K562 (cell line): ENCODE data around the gene GABRB1. TPM values are rescaled to one million over a fixed set of nuclear protein-coding genes. Genes with fewer than 3 reads are reported as not detected.

Source experiments
- ATAC-seq: fragments of 200-7000 bp; cut with Tn5 transposase; 3 replicates; pipeline ENCODE4 v1.9.1; 2020; ENCODE audit warnings: moderate library complexity
- BruUV-seq: library from RNA; stranded (reverse); fragments of 400-500 nt; replicated peaks from 2 replicates; lab custom pipeline; 2021; lab: Mats Ljungman, UMichigan
- CTCF ChIA-PET: fragments of 300-600 bp; formaldehyde crosslinking; extraction: SDS; loops from one replicate; lab custom pipeline; 2021; ENCODE audit warnings: low intra/inter-chr PET ratio; lab: Yijun Ruan, JAX
- POLR2A ChIA-PET: fragments of 300-600, 350-650 bp; sonication (Branson Sonifier 250); formaldehyde crosslinking; extraction: SDS; loops from one replicate; lab custom pipeline; 2021; ENCODE audit warnings: antibody characterized with exemption, inconsistent platforms; lab: Yijun Ruan, JAX
- DNase-seq, 4 experiments: peaks; one replicate each; pipeline versions ENCODE4 v3.0.0 to v3.0.0-alpha.2; 2011 to 2018; ENCODE audit warnings: low spot score in 3 of 4, mixed read lengths in 3 of 4; ENCODE audit errors: extremely low read depth in 1 of 4
- FAIRE-seq: peaks from 2 replicates; lab custom pipeline; 2011; peaks lifted over from hg19 to GRCh38; lab: Jason Lieb, UNC
- H2AFZ ChIP-seq: 2 replicates; pipeline ENCODE4 v1.6.0; 2011; ENCODE audit warnings: low read depth, low read length, control low read depth, inconsistent platforms
- H3K27ac ChIP-seq: fragments of 200-600 bp; 3 replicates; pipeline ENCODE4 v1.8.0; 2011; ENCODE audit warnings: low read depth, mild to moderate bottlenecking, control low read depth, inconsistent platforms, low read length, moderate library complexity, mixed read lengths; ENCODE audit errors: extremely low read depth
- H3K27me3 ChIP-seq, 2 experiments: fragments of 300-600 bp in 1 of 2; 2 replicates in 1 of 2; 3 replicates in 1 of 2; pipeline versions ENCODE4 v1.6.0 to v1.8.0; 2011; ENCODE audit warnings: inconsistent platforms in 2 of 2, low read length in 2 of 2, mild to moderate bottlenecking in 1 of 2, mixed read lengths in 1 of 2, moderate library complexity in 1 of 2; ENCODE audit not compliant: control insufficient read depth in 2 of 2, insufficient read depth in 2 of 2
- H3K36me3 ChIP-seq: fragments of 300-600 bp; 3 replicates; pipeline ENCODE4 v1.8.0; 2011; ENCODE audit warnings: mild to moderate bottlenecking, low read length, inconsistent platforms; ENCODE audit not compliant: control insufficient read depth, insufficient read depth
- H3K4me1 ChIP-seq, 2 experiments: fragments of 200-600 bp in 1 of 2; replicated peaks in 1 of 2; 2 replicates in 1 of 2; 3 replicates in 1 of 2; pipeline versions ENCODE4 v1.5.1 to v1.8.0; 2011; ENCODE audit warnings: inconsistent platforms in 2 of 2, low read length in 2 of 2, mild to moderate bottlenecking in 1 of 2, mixed read lengths in 1 of 2, moderate library complexity in 1 of 2; ENCODE audit not compliant: control insufficient read depth in 2 of 2, insufficient read depth in 2 of 2
- H3K4me2 ChIP-seq: 2 replicates; pipeline ENCODE4 v1.6.1; 2011; ENCODE audit warnings: low read length, control low read depth, inconsistent platforms, mixed read lengths; ENCODE audit not compliant: insufficient read depth
- H3K4me3 ChIP-seq: fragments of 200-600 bp; sonication (generic), shearing (Covaris generic); 2 replicates; pipeline ENCODE4 v1.5.1; 2016; ENCODE audit warnings: control low read depth, inconsistent platforms
- H3K79me2 ChIP-seq: fragments of 200-600 bp; 3 replicates; pipeline ENCODE4 v1.8.0; 2011; ENCODE audit warnings: low read length, inconsistent platforms; ENCODE audit not compliant: control insufficient read depth, insufficient read depth
- H3K9ac ChIP-seq, 2 experiments: 2 replicates each; pipeline versions ENCODE4 v1.6.0 to v1.6.1; 2011; ENCODE audit warnings: low read depth in 2 of 2, low read length in 2 of 2, control low read depth in 1 of 2, inconsistent platforms in 1 of 2, mild to moderate bottlenecking in 1 of 2, mixed read lengths in 1 of 2; ENCODE audit not compliant: insufficient read depth in 1 of 2
- H3K9me1 ChIP-seq: one replicate; pipeline ENCODE4 v1.6.0; 2011; ENCODE audit warnings: inconsistent platforms, mild to moderate bottlenecking, low read length, moderate library complexity; ENCODE audit not compliant: control insufficient read depth, insufficient read depth
- H3K9me3 ChIP-seq: replicated peaks from 2 replicates; pipeline ENCODE4 v1.5.1; 2011; ENCODE audit warnings: low read depth, low read length, inconsistent platforms; ENCODE audit not compliant: control insufficient read depth, insufficient read depth
- H4K20me1 ChIP-seq: replicated peaks from 2 replicates; pipeline ENCODE4 v1.6.1; 2011; ENCODE audit warnings: low read length, inconsistent platforms, mixed read lengths; ENCODE audit not compliant: control insufficient read depth, insufficient read depth
- ASH1L ChIP-seq: fragments of 450-650 bp; IDR thresholded peaks from 2 replicates; pipeline ENCODE4 v1.6.1; 2018; ENCODE audit warnings: borderline replicate concordance, mild to moderate bottlenecking, low read depth; ENCODE audit not compliant: partially characterized antibody
- ATF2 ChIP-seq: sonication (generic); formaldehyde crosslinking; IDR thresholded peaks from 2 replicates; pipeline ENCODE4 v1.8.1; 2022; ENCODE audit warnings: missing genetic modification reagents
- BCOR ChIP-seq: fragments of 450-650 bp; IDR thresholded peaks from 2 replicates; pipeline ENCODE4 v1.6.1; 2016
- CUX1 ChIP-seq: fragments of 200-800 bp; sonication (Bioruptor generic); IDR thresholded peaks from 2 replicates; pipeline ENCODE4 v1.6.1; 2016; ENCODE audit warnings: missing genetic modification characterization, missing compliant biosample characterization
- E2F4 ChIP-seq: sonication (generic); formaldehyde crosslinking; IDR thresholded peaks from 2 replicates; pipeline ENCODE4 v1.8.0; 2022; ENCODE audit warnings: mild to moderate bottlenecking, low read depth, missing genetic modification reagents
- MCM3 ChIP-seq: fragments of 450-650 bp; IDR thresholded peaks from 2 replicates; pipeline ENCODE4 v1.6.1; 2016
- NFRKB ChIP-seq: fragments of 450-650 bp; IDR thresholded peaks from 2 replicates; pipeline ENCODE4 v1.6.1; 2016; ENCODE audit warnings: low read depth
- NR4A1 ChIP-seq, 2 experiments: fragments of 250-450 bp in 1 of 2; fragments of 450-650 bp in 1 of 2; sonication (Bioruptor Pico) in 1 of 2; IDR thresholded peaks; 2 replicates each; pipeline versions ENCODE4 v1.4.0 to v1.6.1; 2016 to 2020; ENCODE audit warnings: mild to moderate bottlenecking in 2 of 2, missing compliant biosample characterization in 1 of 2, missing genetic modification characterization in 1 of 2, moderate library complexity in 1 of 2
- POLR2A ChIP-seq: fragments of 450-650 bp; conservative IDR thresholded peaks from 2 replicates; pipeline ENCODE4 v1.6.1; 2016
- SMAD3 ChIP-seq: fragments of 450-650 bp; formaldehyde crosslinking; conservative IDR thresholded peaks from 2 replicates; pipeline ENCODE4 v1.4.0; 2020; ENCODE audit warnings: mild to moderate bottlenecking
- SRSF1 ChIP-seq: fragments of 200-400 bp; formaldehyde crosslinking; IDR thresholded peaks from 2 replicates; pipeline ENCODE4 v1.6.1; 2017; ENCODE audit warnings: mild to moderate bottlenecking, low read depth, low read length, moderate library complexity
- TSC22D4 ChIP-seq: fragments of 450-650 bp; IDR thresholded peaks from 2 replicates; pipeline ENCODE4 v1.6.1; 2016; ENCODE audit warnings: missing genetic modification characterization, missing biosample characterization, control low read depth
- ZNF699 ChIP-seq: fragments of 250-450 bp; sonication (Bioruptor Pico); IDR thresholded peaks from 2 replicates; pipeline ENCODE4 v1.8.0; 2021; ENCODE audit warnings: mild to moderate bottlenecking, moderate library complexity; ENCODE audit not compliant: insufficient replicate concordance
- WGBS: fragments of 100-300 bp; shearing (Covaris generic); methylation state at CpG from one replicate; pipeline ENCODE4 v1.1.6; 2016; ENCODE audit warnings: low coverage, mixed read lengths; ENCODE audit not compliant: insufficient coverage; ENCODE audit errors: missing lambda C conversion rate; 5-methylcytosine and 5-hydroxymethylcytosine counted together
- in situ Hi-C: fragments of 300-500 bp; cut with MboI; formaldehyde crosslinking; loops from 4 replicates; pipeline ENCODE4 v1.15.0; 2018; ENCODE audit warnings: inconsistent platforms, mixed read lengths
- intact Hi-C: fragments of 100-400 bp; cut with micrococcal nuclease; formaldehyde crosslinking; loops from 2 replicates; pipeline ENCODE4 v1.14.2; 2022
- polyA plus RNA-seq, 8 experiments: library from polyadenylated mRNA; depleted of rRNA in 4 of 8; stranded (reverse) in 5 of 8; unstranded in 3 of 8; fragments of >200 nt; fragmentation: Nextera tagmentation in 2 of 8; fragmentation: Illumina TruSeq in 1 of 8; extraction: Ambion mirVana in 2 of 8; extraction: Trizol in 1 of 8; gene quantifications; 2 replicates each; pipeline versions ENCODE4 v1.2.1 to v1.2.3, GENCODE V29; 2011 to 2014; ENCODE audit warnings: inconsistent platforms in 1 of 8, missing spikeins in 1 of 8
- total RNA-seq, 7 experiments: library from RNA; depleted of rRNA in 6 of 7; stranded (reverse); fragments of >200 nt in 6 of 7; fragmentation: Illumina TruSeq in 2 of 7; extraction: Trizol in 2 of 7; gene quantifications; 2 replicates each; pipeline versions ENCODE4 v1.2.1 to v1.2.3, GENCODE V29; 2011 to 2021; ENCODE audit warnings: low replicate concordance in 1 of 7
- TF ChIP-seq, protein P1 (sequence below): fragments of 250-450 bp; sonication (Bioruptor Pico); IDR thresholded peaks from 2 replicates; pipeline ENCODE4 v1.5.0; 2021; ENCODE audit warnings: mild to moderate bottlenecking, borderline replicate concordance

GABRB1 gene
- total and polyA plus RNA-seq, 9 of the 15 experiments (the other 6 are each of a cell fraction or from before 2014, with no cell fraction given), result not detected

GRCh38 chr4:47367761-47368160 is 336.4 kb downstream of the GABRB1 start:
- H3K9me1 ChIP-seq, result no peaks in the 10 kb centered on the region
- no peak overlapping the region for H2AFZ ChIP-seq
- FAIRE-seq (no peak), ATAC-seq (no peak), DNase-seq (no peak)
- WGBS, result 3% methylated on average over 2 of the region's 2 CpGs
- no peaks in the 10 kb centered on the region for H3K36me3 ChIP-seq
- no peak overlapping the region for H3K9ac ChIP-seq
- no peaks in the 10 kb centered on the region for H4K20me1 ChIP-seq
- ChIA-PET POLR2A (no interaction called here), CTCF (no interaction called here)
- H3K9me3 ChIP-seq, result no peaks in the 10 kb centered on the region
- no peak overlapping the region for H3K4me3 ChIP-seq
- no peak overlapping the region for H3K27ac ChIP-seq
- intact Hi-C loops, result no loop called here
- H3K4me2 ChIP-seq, result no peak overlapping the region
- H3K4me1 ChIP-seq, result no peaks in the 10 kb centered on the region
- H3K27me3 ChIP-seq, result no peaks in the 10 kb centered on the region
- no TSS peak for BruUV-seq
- no peaks in the 10 kb centered on the region for H3K79me2 ChIP-seq
- in situ Hi-C loops, result no loop called here
- TF ChIP-seq MCM3, result no peak
- TF ChIP-seq NFRKB, result no peak
- no peak for TF ChIP-seq ZNF699
- no peak for TF ChIP-seq CUX1
- TF ChIP-seq ASH1L, result no peak
- no peak for TF ChIP-seq POLR2A
- no peak for TF ChIP-seq NR4A1 (CRISPR knock-in tag; IDR thresholded peaks at IDR 0.05)
- TF ChIP-seq NR4A1 (tag; IDR thresholded peaks at IDR 0.05), result no peak
- TF ChIP-seq E2F4, result no peak
- TF ChIP-seq BCOR, result no peak
- no peak for TF ChIP-seq SMAD3 (CRISPR knock-in tag)
- TF ChIP-seq, protein P1, sequence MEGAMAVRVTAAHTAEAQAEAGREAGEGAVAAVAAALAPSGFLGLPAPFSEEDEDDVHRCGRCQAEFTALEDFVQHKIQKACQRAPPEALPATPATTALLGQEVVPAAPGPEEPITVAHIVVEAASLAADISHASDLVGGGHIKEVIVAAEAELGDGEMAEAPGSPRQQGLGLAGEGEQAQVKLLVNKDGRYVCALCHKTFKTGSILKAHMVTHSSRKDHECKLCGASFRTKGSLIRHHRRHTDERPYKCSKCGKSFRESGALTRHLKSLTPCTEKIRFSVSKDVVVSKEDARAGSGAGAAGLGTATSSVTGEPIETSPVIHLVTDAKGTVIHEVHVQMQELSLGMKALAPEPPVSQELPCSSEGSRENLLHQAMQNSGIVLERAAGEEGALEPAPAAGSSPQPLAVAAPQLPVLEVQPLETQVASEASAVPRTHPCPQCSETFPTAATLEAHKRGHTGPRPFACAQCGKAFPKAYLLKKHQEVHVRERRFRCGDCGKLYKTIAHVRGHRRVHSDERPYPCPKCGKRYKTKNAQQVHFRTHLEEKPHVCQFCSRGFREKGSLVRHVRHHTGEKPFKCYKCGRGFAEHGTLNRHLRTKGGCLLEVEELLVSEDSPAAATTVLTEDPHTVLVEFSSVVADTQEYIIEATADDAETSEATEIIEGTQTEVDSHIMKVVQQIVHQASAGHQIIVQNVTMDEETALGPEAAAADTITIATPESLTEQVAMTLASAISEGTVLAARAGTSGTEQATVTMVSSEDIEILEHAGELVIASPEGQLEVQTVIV (CRISPR knock-in tag), result no peak
- no peak for TF ChIP-seq ATF2
- no peak for TF ChIP-seq TSC22D4
- no peak for TF ChIP-seq SRSF1
